NCI-H2107 treated with DMSO at 0.1 percent for 48 hours (cell line): ENCODE results near the gene UPF1.
"Not testable (repeated sequence)": the region's sequence is repeated elsewhere in the genome, so short reads cannot be mapped to it uniquely, and the experiment has no call there.

Source experiments
- DNase-seq: peaks from one replicate; lab custom pipeline; 2025; ENCODE audit not compliant: unreplicated experiment; lab: John Stamatoyannopoulos, UW

UPF1 gene

DNA sequence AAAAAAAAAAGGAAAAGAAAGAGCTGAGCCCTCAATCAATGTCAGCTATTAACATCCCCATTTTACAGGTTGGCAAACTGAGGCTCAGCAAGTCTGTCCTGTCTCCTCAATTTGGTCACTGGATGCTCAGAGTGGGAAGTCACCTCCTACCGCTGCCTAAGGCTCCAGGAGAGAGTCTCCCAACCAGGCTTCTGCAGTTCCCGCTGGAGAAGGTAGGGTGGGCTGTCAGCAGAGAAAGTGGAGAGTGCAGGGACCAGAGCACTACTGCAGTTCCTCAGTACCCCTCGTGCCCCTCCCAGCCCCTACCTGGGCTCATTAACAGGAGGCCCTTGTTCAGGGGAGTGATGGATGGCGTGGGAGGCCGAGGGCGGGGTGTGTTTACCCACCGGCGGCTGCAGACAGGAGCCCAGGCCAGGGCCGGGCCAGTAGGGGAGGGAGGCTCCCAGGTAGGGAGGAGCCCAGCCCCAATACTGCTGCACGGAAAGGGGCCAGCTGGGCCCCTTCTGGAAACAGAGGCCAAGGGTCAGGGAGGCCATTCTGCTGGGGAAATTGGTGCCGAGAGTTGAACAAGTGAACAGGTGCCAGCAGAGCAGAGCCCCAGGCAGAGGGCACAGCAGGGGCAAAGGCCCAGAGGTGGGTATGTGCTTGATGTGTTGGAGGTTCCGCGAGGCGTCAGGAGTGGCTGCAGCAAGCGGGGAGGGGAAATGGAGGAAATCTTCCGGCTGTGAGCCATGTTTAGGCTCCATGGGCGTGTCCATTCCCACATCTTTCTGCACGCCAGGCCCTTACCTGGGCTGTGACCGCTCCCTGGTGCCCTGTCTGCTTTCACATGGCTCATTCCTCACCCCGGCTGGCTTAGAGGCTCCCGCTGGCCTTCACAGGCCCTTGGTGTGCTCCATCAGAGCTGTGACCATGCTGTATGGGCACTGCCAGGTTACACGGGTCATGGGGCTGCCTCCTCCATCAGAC, 33.1 kb upstream of the UPF1 start:
- DNase-seq, result no peak

- no peak for DNase-seq
These were observed 32.3 kb upstream of the UPF1 start for GRCh38 chr19:18799389-18799970.

DNA sequence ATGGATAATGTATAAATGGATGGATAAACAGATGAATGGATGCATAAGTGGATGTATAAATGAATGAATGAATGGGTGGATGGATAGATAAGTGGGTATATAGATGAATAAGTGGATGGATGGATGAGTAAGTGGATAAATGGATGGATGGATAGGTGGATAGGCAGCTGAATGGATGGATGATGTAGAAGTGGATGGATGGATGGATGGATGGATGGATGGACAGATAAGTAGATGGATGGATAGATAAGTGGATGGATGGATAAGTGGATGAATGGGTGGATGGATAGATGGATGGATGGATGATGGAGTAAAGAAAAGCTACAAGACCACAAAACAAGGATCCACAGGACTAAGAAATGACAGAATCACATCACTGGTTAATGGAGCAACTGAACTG, 31.7 kb upstream of the UPF1 start:
- no peak for DNase-seq

DNA sequence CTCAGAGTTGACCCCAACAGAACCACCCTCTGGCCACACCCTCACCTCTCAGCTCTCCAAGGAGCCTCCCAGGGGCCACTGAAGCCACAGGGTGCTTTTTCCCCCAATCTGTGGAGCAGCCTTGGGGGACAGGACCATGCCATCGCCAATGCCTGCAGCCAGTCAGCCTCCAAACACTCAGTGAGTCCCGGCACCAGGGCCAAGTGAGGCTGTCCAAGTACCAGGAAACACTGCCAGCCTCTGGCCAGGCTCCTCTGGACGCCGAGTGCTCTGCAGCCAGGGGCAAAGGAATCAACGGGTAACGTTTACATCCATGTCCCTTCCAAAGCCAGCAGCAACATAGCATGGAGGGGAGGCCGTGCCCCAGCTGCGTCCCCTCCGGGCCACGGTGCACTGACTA, 31.1 kb upstream of the UPF1 start:
- DNase-seq, result no peak

GRCh38 chr19:18802354-18802753, 29.4 kb upstream of the UPF1 start:
- no peak for DNase-seq

DNA sequence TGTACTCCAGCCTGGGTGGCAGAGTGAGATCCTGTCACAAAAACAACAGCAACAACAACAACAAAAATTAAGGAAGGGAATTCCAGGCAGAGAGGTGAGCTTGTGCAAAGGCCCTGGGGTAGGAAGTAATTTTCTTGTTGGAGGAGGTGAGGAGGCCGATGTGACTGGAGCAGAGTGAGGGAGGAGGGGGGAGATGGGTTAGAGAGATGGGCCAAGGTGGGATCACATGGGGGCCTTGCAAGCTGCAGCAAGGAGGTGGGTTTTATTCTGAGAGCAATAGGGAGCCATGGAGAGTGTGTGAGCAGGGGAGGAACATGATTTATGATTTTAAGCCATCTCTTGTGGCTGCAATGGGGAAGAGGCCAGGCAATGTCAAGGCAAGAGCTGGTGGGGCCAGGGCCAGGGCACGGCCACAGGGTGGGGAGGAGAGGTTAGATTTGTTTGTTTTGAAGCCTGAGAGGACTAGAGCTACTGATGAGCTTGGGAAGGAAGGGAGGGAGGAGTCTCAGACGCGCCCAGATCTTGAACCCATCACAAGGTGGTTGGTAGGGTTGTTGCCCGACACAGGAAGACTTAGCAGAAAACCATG, 28.1 kb upstream of the UPF1 start:
- no peak for DNase-seq

GRCh38 chr19:18804139-18804601, 27.6 kb upstream of the UPF1 start:
- no peak for DNase-seq

- DNase-seq, result no peak
These were observed 27.1 kb upstream of the UPF1 start for GRCh38 chr19:18804643-18805042.

GRCh38 chr19:18807861-18808331, 23.9 kb upstream of the UPF1 start:
- no peak for DNase-seq

- DNase-seq, result no peak
These were observed 22.4 kb upstream of the UPF1 start for GRCh38 chr19:18809149-18809868.

GRCh38 chr19:18811638-18812037, 20.1 kb upstream of the UPF1 start:
- DNase-seq, result not testable (repeated sequence)

DNA sequence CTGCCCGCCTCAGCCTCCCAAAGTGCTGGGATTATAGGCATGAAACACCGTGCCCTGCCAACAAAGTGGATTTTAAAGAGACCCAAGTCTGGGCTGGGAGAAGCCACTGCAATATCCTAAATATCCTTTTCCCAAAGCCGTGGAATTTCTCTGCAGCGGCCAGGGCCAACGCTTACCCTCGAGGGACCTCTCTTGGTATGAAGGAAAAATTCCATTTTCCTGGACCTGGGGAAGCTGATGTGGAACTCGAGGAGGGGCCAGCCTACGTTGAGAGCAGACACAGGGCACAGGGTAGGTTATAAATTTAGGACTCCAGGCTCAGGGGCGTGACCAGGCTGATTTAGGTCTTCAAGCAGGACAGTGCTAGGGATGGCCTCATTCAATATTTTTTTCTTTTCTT, 17.7 kb upstream of the UPF1 start:
- no peak for DNase-seq

DNA sequence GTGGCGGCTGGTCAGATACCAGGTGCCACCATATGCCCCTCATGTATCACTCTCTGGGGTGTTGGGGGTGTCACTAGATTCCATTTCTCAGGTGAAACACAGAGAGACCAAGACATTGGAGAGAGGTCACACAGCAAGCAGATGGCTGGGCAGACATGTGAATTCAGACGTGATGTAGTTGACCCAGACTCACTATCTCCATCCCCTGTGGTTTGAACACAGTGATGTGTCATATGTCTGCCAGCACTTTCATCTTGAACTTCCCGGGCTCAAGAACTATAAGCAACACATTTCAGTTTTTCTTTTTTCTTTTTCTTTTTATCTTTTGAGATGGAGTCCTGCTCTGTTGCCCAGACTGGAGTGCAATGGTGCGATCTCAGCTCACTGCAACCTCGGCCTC, 16.1 kb upstream of the UPF1 start:
- DNase-seq, result no peak

- not testable (repeated sequence) for DNase-seq
These were observed 15.1 kb upstream of the UPF1 start for GRCh38 chr19:18816645-18817044.

- no peak for DNase-seq
These were observed 14.2 kb upstream of the UPF1 start for GRCh38 chr19:18817574-18817973.

DNA sequence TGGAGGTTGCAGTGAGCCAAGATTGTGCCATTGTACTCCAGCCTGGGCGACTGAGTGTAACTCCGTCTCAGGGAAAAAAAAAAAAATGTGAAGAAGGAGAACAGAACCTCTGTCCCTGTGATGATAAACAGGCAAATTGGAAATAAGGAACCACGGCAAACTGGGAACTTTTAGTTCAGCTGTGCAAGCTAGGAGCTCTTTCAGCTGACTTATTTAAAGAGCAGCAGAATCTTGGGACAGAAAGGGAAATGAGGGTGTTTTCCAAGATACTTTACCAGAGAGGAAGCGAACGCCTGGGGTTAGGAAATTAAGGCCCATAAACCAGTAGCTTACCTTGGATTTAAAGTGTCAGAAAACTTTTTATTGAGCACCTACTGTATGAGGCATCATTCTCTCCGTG, 3.0 kb upstream of the UPF1 start:
- no peak for DNase-seq

- DNase-seq, result no peak
These were observed 1.3 kb upstream of the UPF1 start for GRCh38 chr19:18830488-18830887.

DNA sequence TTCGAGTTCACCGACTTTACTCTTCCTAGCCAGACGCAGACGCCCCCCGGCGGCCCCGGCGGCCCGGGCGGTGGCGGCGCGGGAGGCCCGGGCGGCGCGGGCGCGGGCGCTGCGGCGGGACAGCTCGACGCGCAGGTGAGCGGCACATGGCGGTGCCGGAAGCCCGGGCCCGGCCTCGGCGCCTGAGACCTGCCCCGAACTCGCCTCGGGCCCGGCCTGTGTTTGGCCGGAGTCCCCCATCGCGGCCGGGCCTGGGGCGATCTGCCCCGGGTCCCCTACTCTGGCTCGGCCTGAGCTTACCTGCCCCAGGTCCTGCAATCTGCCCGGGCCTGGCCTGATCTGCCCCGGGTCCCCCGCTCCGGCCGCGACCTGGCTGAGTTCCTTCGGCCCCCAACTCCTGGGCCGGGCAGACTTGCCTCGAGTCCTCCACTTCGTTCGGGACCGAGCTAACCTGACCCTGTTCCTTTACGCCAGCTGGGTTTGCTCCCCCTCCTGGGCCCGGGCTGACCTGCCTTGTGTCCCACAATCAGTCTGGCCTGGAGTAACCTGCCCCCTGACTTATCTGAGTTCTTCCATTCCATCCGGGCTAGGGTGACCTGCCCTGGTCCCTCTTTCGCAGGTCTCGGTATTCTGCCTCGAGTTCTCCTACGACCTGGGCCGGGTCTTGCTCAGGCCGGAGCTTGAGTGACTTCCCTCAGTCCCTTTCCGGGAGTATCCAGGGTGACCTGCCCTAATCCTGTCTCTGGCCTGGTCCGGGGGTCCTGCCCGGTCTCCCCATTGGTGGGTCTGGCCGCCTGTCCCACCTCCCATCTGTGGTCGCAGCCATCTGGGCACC, 764 bp downstream of the UPF1 start:
- DNase-seq, result no peak

GRCh38 chr19:18833141-18833476, 1.4 kb downstream of the UPF1 start:
- no peak for DNase-seq

GRCh38 chr19:18833849-18834643, 2.3 kb downstream of the UPF1 start:
- DNase-seq, result peak; percentile 63
